GM23338 (cell line): ENCODE results near the gene ZNRF2. TPM values are rescaled to one million over a fixed set of nuclear protein-coding genes. Genes with fewer than 3 reads are reported as not detected.

Experiments
- ATAC-seq: fragments of 200-7000 bp; cut with Tn5 transposase; 3 replicates; pipeline ENCODE4 v1.9.1; 2020
- DNase-seq: peaks from one replicate; pipeline ENCODE4 v3.0.0-alpha.2; 2015; ENCODE audit warnings: low spot score
- H2AFZ ChIP-seq: fragments of 200-600 bp; sonication (generic); 2 replicates; pipeline ENCODE4 v1.8.0; 2016; ENCODE audit warnings: antibody characterized with exemption, mild to moderate bottlenecking, moderate library complexity
- H3F3A ChIP-seq: fragments of 200-600 bp; sonication (generic); replicated peaks from 2 replicates; pipeline ENCODE4 v1.8.0; 2017; ENCODE audit warnings: antibody characterized with exemption, mixed run types, low read depth
- H3K27ac ChIP-seq: fragments of 200-600 bp; sonication (generic); 2 replicates; pipeline ENCODE4 v1.6.1; 2016; ENCODE audit warnings: low read depth
- H3K27me3 ChIP-seq: fragments of 200-600 bp; sonication (generic); 2 replicates; pipeline ENCODE4 v1.8.0; 2016; ENCODE audit warnings: mild to moderate bottlenecking, mixed run types, moderate library complexity; ENCODE audit not compliant: insufficient read depth
- H3K36me3 ChIP-seq: fragments of 200-600 bp; sonication (generic); 2 replicates; pipeline ENCODE4 v1.8.0; 2016; ENCODE audit warnings: mild to moderate bottlenecking; ENCODE audit not compliant: insufficient read depth
- H3K4me1 ChIP-seq: fragments of 200-600 bp; sonication (generic); 2 replicates; pipeline ENCODE4 v1.8.0; 2016; ENCODE audit warnings: mild to moderate bottlenecking, moderate library complexity; ENCODE audit not compliant: insufficient read depth
- H3K4me2 ChIP-seq: fragments of 200-600 bp; sonication (generic); 2 replicates; pipeline ENCODE4 v1.7.1; 2017; ENCODE audit warnings: mixed run types
- H3K4me3 ChIP-seq: fragments of 200-600 bp; sonication (generic); 2 replicates; pipeline ENCODE4 v1.6.1; 2016; ENCODE audit warnings: mixed run types
- H3K79me2 ChIP-seq: fragments of 200-600 bp; sonication (generic); replicated peaks from 2 replicates; pipeline ENCODE4 v1.8.0; 2017; ENCODE audit warnings: mild to moderate bottlenecking; ENCODE audit not compliant: insufficient read depth
- H3K9me2 ChIP-seq: fragments of 200-600 bp; sonication (generic); 2 replicates; pipeline ENCODE4 v1.8.0; 2017; ENCODE audit not compliant: insufficient read depth
- H4K20me1 ChIP-seq: fragments of 200-600 bp; sonication (generic); replicated peaks from 2 replicates; pipeline ENCODE4 v1.8.0; 2017; ENCODE audit warnings: mild to moderate bottlenecking; ENCODE audit not compliant: insufficient read depth
- H3K27ac Mint-ChIP-seq: 2 replicates; pipeline ENCODE4 v1.8.0; 2020; ENCODE audit warnings: inconsistent platforms, mild to moderate bottlenecking, moderate library complexity, mixed read lengths
- H3K27me3 Mint-ChIP-seq: 3 replicates; pipeline ENCODE4 v1.8.0; 2022; ENCODE audit warnings: low read depth, mild to moderate bottlenecking, moderate library complexity, mixed read lengths, inconsistent platforms; ENCODE audit not compliant: insufficient read depth, poor library complexity
- H3K36me3 Mint-ChIP-seq: 3 replicates; pipeline ENCODE4 v1.8.0; 2021; ENCODE audit warnings: low read depth, mild to moderate bottlenecking, inconsistent platforms, moderate library complexity, mixed read lengths
- H3K4me1 Mint-ChIP-seq: 3 replicates; pipeline ENCODE4 v1.8.0; 2020; ENCODE audit warnings: mild to moderate bottlenecking, inconsistent platforms, mixed read lengths
- H3K4me3 Mint-ChIP-seq: 3 replicates; pipeline ENCODE4 v1.8.0; 2021; ENCODE audit warnings: moderate library complexity, mild to moderate bottlenecking, inconsistent platforms, mixed read lengths
- H3K9me3 Mint-ChIP-seq: 3 replicates; pipeline ENCODE4 v1.8.0; 2020; ENCODE audit warnings: moderate library complexity, mild to moderate bottlenecking, inconsistent platforms, mixed read lengths
- CREB1 ChIP-seq: fragments of 250-450 bp; sonication (Bioruptor Pico); IDR thresholded peaks from 2 replicates; pipeline ENCODE4 v1.5.0; 2020; ENCODE audit warnings: low read depth, mild to moderate bottlenecking, moderate library complexity
- EZH2 ChIP-seq: fragments of 200-600 bp; sonication (generic); IDR thresholded peaks from one replicate; pipeline ENCODE4 v1.8.0; 2017; ENCODE audit warnings: antibody characterized with exemption, mild to moderate bottlenecking, low read depth; ENCODE audit not compliant: unreplicated experiment
- EZH2phosphoT487 ChIP-seq: fragments of 200-600 bp; sonication (generic); IDR thresholded peaks from one replicate; pipeline ENCODE4 v1.8.1; 2018; ENCODE audit warnings: antibody characterized with exemption; ENCODE audit not compliant: unreplicated experiment
- JUNB ChIP-seq: IDR thresholded peaks from one replicate; pipeline ENCODE4 v1.6.1; 2016; ENCODE audit warnings: antibody characterized with exemption; ENCODE audit not compliant: unreplicated experiment
- NANOG ChIP-seq: IDR thresholded peaks from 2 replicates; pipeline ENCODE4 v1.6.1; 2016; ENCODE audit warnings: antibody characterized with exemption, borderline replicate concordance
- POLR2AphosphoS5 ChIP-seq: IDR thresholded peaks from 2 replicates; pipeline ENCODE4 v1.6.1; 2016; ENCODE audit warnings: antibody characterized with exemption, low read depth
- REST ChIP-seq: IDR thresholded peaks from one replicate; pipeline ENCODE4 v1.6.1; 2018; ENCODE audit warnings: antibody characterized with exemption; ENCODE audit not compliant: unreplicated experiment
- STAT1 ChIP-seq: IDR thresholded peaks from one replicate; pipeline ENCODE4 v1.6.1; 2016; ENCODE audit warnings: antibody characterized with exemption; ENCODE audit not compliant: unreplicated experiment
- ZNF114 ChIP-seq: fragments of 250-450 bp; sonication (Bioruptor Pico); IDR thresholded peaks from 2 replicates; pipeline ENCODE4 v1.5.0; 2020; ENCODE audit warnings: mild to moderate bottlenecking, moderate library complexity
- ZNF331 ChIP-seq: fragments of 250-450 bp; sonication (Bioruptor Pico); IDR thresholded peaks from 2 replicates; pipeline ENCODE4 v1.5.0; 2020; ENCODE audit warnings: low read depth, mild to moderate bottlenecking, moderate library complexity
- polyA plus RNA-seq: library from polyadenylated mRNA; unstranded; fragments of >200 nt; fragmentation: Nextera tagmentation; extraction: Ambion mirVana; gene quantifications from 2 replicates; pipeline ENCODE4 v1.2.1, GENCODE V29; 2016
- total RNA-seq: library from RNA; depleted of rRNA; stranded (reverse); fragments of >200 nt; shearing (Covaris generic); gene quantifications from 2 replicates; pipeline ENCODE4 v1.2.3, GENCODE V29; 2014
- TF ChIP-seq, protein P1 (sequence below): IDR thresholded peaks from 2 replicates; pipeline ENCODE4 v1.6.1; 2016; ENCODE audit warnings: antibody characterized with exemption
- TF ChIP-seq, protein P2 (sequence below), 2 experiments: fragments of 200-600 bp in 1 of 2; sonication (generic) in 1 of 2; conservative IDR thresholded peaks; 2 replicates each; pipeline versions ENCODE4 v1.5.1 to v1.6.1; 2016 to 2017; ENCODE audit warnings: antibody characterized with exemption in 2 of 2, low read depth in 2 of 2, mild to moderate bottlenecking in 2 of 2, moderate library complexity in 1 of 2

Gene ZNRF2
- total and polyA plus RNA-seq, 2 experiments from 2014 or later: 6.0 to 34.7 TPM

- Histone ChIP-seq H3K4me3 (no peak overlapping the region), H4K20me1 (no peaks in the 10 kb centered on the region), H3K4me1 (peaks cover 60% of the 10 kb centered on the region), H3K36me3 (no peaks in the 10 kb centered on the region), H3K9me2 (no peaks in the 10 kb centered on the region), H3K27me3 (no peaks in the 10 kb centered on the region), H3K27ac (no peak overlapping the region), H2AFZ (no peak overlapping the region), H3K79me2 (peaks cover 69% of the 10 kb centered on the region), H3F3A (no peaks in the 10 kb centered on the region), H3K4me2 (no peak overlapping the region)
- no peaks in the 10 kb centered on the region for H3K9me3 Mint-ChIP-seq
- no peak for ATAC-seq
- H3K4me3 Mint-ChIP-seq: no peak overlapping the region
- H3K36me3 Mint-ChIP-seq: peaks cover 4% of the 10 kb centered on the region; the same call in 2 of the 3 replicates
- no peaks in the 10 kb centered on the region for H3K27me3 Mint-ChIP-seq
- DNase-seq: no peak
- H3K27ac Mint-ChIP-seq: no peak overlapping the region
- TF ChIP-seq, protein P1, sequence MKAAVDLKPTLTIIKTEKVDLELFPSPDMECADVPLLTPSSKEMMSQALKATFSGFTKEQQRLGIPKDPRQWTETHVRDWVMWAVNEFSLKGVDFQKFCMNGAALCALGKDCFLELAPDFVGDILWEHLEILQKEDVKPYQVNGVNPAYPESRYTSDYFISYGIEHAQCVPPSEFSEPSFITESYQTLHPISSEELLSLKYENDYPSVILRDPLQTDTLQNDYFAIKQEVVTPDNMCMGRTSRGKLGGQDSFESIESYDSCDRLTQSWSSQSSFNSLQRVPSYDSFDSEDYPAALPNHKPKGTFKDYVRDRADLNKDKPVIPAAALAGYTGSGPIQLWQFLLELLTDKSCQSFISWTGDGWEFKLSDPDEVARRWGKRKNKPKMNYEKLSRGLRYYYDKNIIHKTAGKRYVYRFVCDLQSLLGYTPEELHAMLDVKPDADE: no peak
- TF ChIP-seq ZNF331 (CRISPR knock-in tag): no peak
- TF ChIP-seq, protein P2, sequence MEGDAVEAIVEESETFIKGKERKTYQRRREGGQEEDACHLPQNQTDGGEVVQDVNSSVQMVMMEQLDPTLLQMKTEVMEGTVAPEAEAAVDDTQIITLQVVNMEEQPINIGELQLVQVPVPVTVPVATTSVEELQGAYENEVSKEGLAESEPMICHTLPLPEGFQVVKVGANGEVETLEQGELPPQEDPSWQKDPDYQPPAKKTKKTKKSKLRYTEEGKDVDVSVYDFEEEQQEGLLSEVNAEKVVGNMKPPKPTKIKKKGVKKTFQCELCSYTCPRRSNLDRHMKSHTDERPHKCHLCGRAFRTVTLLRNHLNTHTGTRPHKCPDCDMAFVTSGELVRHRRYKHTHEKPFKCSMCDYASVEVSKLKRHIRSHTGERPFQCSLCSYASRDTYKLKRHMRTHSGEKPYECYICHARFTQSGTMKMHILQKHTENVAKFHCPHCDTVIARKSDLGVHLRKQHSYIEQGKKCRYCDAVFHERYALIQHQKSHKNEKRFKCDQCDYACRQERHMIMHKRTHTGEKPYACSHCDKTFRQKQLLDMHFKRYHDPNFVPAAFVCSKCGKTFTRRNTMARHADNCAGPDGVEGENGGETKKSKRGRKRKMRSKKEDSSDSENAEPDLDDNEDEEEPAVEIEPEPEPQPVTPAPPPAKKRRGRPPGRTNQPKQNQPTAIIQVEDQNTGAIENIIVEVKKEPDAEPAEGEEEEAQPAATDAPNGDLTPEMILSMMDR (conservative IDR thresholded peaks at IDR 0.05; ENCODE audit: low read depth in 2 of 2): peak; percentile 20 to 25; a peak in 1 of 4 replicates
- no peak for TF ChIP-seq REST
- no peak for TF ChIP-seq POLR2AphosphoS5
- peaks cover 76% of the 10 kb centered on the region for H3K4me1 Mint-ChIP-seq
Observed at GRCh38 chr7:30352169-30352568, 67.8 kb downstream of the ZNRF2 start.

GRCh38 chr7:30353532-30353931 is 69.1 kb downstream of the ZNRF2 start:
- no peaks in the 10 kb centered on the region for H3K27me3 ChIP-seq
- Mint-ChIP-seq H3K36me3 (peaks cover 7% of the 10 kb centered on the region; the same call in 2 of the 3 replicates), H3K4me1 (peaks cover 70% of the 10 kb centered on the region), H3K4me3 (no peak overlapping the region), H3K27ac (no peak overlapping the region), H3K9me3 (no peaks in the 10 kb centered on the region), H3K27me3 (no peaks in the 10 kb centered on the region)
- ATAC-seq: no peak
- no peak for DNase-seq
- peaks cover 53% of the 10 kb centered on the region for H3K4me1 ChIP-seq
- peak overlapping the region; percentile 63 for H3K4me2 ChIP-seq
- no peaks in the 10 kb centered on the region for H3K9me2 ChIP-seq
- no peaks in the 10 kb centered on the region for H3F3A ChIP-seq
- H3K4me3 ChIP-seq: no peak overlapping the region
- no peaks in the 10 kb centered on the region for H3K36me3 ChIP-seq
- no peaks in the 10 kb centered on the region for H4K20me1 ChIP-seq
- H3K79me2 ChIP-seq: peaks cover 62% of the 10 kb centered on the region
- no peak overlapping the region for H2AFZ ChIP-seq
- 0 out of 2 replicates have a peak overlapping the region, but pooled peaks have one; percentile 2 for H3K27ac ChIP-seq
- TF ChIP-seq JUNB: no peak
- no peak for TF ChIP-seq EZH2phosphoT487
- no peak for TF ChIP-seq STAT1
- no peak for TF ChIP-seq ZNF331 (CRISPR knock-in tag)
- no peak for TF ChIP-seq REST
- TF ChIP-seq CREB1 (CRISPR knock-in tag): no peak
- no peak for TF ChIP-seq NANOG
- no peak for TF ChIP-seq EZH2
- TF ChIP-seq, protein P1: no peak
- no peak for TF ChIP-seq ZNF114
